Measurements from ENCODE around the gene ARL5C.

GRCh38 chr17:39165178-39165840 is 652 bp downstream of the ARL5C start:
- TF ChIP-seq POLR2A (IDR thresholded peaks at IDR 0.05; ENCODE audit: low read depth, low read length) (no peak), POLR2AphosphoS5 (IDR thresholded peaks at IDR 0.05; ENCODE audit: low read depth, low read length) (no peak), TAF1 (IDR thresholded peaks at IDR 0.05; ENCODE audit: borderline replicate concordance, low read depth, low read length) (no peak)

Data from GM12892 (cell line).